Stimulated activated CD4-positive, alpha-beta T cell treated with anti-CD3 and anti-CD28 coated beads, Interleukin-12 subunit alpha, Interleukin-12 subunit beta, amount 100 ng/mL, for 4 hours (primary cell): ENCODE measurements around the gene SORBS1.

Experiments
- DNase-seq: peaks from one replicate; pipeline ENCODE4 v3.0.0-alpha.2; 2020

Gene SORBS1

GRCh38 chr10:95305606-95306317 is 255.4 kb downstream of the SORBS1 start:
- no peak for DNase-seq

DNA sequence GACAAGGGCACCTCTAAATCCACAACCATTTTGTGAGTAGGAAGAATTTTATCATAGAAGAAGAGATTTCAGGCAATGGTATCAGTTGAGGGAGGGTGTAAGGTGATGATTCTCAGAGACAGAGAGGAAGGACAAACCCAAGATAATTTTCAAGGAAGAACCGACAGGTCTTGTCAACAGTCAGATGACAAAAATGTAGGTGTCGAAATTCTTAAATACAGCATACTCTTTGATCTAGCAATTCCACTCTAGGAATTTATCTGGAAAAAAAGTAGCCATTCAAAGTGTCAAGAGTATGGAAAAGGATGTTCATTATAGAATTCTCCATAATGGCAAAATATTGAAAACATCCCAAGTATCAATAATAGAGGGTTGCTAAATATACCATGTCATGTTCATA is 256.2 kb downstream of the SORBS1 start:
- DNase-seq, result no peak

- DNase-seq, result no peak
Observed at GRCh38 chr10:95304463-95304862, 256.7 kb downstream of the SORBS1 start.

DNA sequence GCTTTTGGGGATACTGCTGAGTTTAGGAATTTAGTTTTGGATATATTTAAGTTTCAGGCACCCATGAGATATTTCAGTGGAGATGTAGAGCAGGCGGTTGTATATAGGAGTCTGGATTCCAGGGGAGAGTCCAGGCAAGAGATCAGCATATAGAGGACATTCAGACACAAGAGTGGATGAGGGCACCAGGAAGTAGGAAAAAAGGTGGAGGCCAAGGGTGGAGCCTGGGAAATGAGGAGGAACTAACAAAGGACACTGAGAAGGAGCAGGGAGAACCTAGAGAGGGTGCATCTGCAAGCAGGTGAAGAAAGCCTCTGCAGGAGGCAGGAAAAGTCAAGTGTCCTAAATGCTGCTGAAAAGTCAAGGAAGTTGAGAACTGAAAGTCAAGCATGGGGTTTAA is 257.2 kb downstream of the SORBS1 start:
- no peak for DNase-seq

- DNase-seq, result no peak
Observed at GRCh38 chr10:95303535-95303934, 257.6 kb downstream of the SORBS1 start.

- DNase-seq, result no peak
Observed at GRCh38 chr10:95300022-95300539, 261.1 kb downstream of the SORBS1 start.

GRCh38 chr10:95297402-95297801 is 263.8 kb downstream of the SORBS1 start:
- DNase-seq, result no peak

- DNase-seq, result no peak
Observed at GRCh38 chr10:95296764-95297163, 264.4 kb downstream of the SORBS1 start.

DNA sequence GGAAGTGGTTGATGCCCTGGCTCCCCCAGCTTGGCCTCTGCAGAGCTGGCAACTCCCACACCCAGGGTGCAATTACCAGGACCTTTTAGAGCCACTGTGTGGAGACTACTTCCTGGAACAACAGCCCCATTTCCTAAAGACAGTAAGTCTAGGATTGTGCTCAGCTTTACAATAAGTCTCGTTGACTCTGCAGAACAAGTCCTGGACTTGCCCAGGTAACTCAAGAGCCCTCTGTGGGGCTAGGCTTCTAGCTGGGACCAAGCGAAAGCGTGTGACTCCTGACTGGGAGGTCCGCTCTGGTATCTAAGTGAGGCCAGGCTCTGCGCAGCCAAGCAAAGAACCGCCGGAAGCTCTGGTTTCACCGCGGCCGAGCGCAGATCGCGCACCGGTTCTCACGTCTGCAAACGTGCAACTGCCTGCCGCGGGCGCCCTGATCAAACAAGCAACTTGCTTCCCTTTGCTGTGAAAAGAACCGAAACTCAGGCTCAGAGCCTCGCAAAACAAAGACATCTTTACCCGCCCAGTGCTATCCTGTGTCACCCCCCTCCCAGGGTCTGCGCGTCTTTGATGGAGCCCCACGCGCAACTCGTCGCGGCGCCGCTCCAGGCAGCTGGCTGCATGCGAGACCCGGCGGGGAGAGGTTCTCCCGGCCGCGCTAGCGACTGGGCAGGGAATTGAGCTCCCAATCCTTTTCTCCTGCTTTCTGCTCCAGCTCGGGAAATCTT is 266.0 kb downstream of the SORBS1 start:
- DNase-seq, result peak; percentile 14

DNA sequence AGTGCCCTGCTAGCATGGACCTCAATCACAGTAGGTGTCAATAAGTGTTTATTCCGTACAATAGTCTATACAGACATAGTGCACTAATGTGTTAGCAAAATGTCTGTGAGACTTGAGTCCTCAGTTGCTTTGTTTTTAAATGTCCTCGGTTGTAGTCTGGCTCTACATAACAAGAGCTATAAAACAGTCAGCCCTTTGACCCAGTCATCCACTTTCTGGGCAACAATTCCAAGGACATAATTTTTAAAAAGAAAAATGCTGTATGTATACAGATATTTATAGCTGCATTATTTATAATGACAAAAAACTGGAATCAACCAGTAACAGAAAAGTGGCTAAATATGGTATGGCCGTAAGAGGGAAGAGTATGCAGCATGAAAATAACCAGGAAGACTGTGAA is 267.5 kb downstream of the SORBS1 start:
- no peak for DNase-seq

DNA sequence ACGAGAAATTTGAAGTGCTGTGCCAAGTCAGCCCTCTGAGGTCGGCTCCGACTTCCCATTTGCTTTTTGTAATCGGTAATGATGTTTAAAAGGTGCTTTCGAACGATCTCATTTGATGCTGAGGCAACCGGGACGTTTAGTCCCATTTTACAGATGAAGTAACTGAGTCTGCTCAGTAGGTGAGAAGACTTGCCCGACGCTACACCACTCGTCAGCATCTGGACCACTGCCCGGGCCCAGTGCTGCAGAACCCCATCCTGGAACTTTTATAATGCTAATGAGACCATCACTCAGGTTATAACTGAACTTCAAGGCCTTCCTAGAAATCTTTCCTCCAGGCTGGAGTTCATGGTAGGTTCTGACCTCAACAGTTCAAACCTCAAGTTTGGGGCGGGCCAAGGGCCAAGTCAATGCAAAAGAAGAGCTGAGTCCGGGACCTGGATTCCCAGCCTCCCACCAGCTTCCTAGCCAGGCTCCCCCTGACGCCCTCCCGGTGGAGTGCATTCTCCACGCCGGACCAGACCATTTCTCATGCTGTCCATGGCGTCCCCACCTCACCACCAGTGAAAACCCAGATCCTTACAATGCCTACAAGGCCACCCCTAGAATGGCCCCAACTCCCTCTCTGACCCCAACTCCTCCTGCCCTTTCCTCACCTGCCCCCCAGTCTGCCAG is 269.7 kb downstream of the SORBS1 start:
- DNase-seq, result no peak

GRCh38 chr10:95290461-95291364 is 270.5 kb downstream of the SORBS1 start, which contains the start of gene PDLIM1:
TSS of gene PDLIM1 (minus strand) at chr10:95291003. CDS start at chr10:95290915, 88 bp downstream.
- DNase-seq, result peak; percentile 11

GRCh38 chr10:95289921-95290421 is 271.2 kb downstream of the SORBS1 start:
- no peak for DNase-seq

DNA sequence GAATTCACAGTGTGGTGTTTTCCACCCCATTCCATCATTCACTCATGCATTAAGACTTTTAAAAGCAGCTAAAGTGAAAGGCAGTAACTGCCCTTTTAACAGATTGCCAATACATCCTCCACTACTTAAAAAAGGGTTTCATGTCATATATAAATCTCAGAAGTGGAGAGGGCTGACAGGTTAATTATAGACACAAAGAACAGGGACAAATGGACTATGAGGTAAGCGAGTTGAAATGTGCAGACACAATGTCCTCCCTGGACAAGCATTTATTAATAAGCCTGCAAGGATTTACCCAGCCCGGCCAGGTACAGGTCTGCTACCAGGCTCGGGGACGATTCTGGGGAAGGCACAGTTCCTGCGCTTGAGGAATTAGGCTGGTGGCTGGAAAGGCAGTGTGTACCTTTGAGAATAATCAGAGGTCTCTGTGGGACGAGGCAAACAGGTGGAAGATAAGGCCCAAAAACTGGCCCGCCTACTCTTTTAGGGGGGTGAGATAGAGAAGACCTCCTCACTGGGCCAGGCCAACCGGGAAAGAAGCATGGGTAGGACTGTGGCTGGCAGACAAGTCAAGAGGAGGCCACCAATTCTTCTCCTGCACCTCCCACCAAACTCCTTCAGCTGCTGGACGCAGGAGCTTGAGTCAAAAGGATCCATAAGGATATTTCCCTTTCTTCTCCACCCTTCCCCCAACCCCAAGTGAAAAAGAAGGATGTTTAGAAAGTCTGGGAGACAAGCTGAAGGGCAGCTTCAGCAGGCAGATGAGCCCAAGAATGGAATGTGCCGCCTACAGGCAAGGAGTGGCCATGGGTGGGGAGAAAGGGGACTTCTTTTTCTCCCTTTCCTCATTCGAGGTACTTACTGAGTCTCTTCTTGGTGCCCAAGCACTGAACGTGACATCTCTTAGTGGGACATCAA is 271.9 kb downstream of the SORBS1 start:
- DNase-seq, result no peak

DNA sequence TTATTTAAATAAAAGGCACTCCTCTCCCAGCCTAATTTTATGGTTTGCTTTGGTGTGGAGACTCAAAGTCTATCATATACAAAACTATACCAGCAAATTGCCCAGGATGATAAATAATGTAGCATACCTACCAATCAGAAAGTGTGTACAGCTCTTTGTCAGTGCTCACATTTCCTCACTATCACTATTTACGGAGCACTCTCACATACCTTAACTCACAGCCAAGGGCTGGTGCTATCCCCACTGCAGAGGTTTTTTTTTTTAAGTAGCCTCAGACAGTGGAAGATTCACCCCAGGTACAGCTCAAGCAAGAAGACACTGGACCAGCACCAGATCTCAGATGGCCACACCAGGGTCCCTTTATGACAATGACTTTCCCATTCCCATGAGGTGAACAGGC is 272.9 kb downstream of the SORBS1 start:
- DNase-seq, result no peak

DNA sequence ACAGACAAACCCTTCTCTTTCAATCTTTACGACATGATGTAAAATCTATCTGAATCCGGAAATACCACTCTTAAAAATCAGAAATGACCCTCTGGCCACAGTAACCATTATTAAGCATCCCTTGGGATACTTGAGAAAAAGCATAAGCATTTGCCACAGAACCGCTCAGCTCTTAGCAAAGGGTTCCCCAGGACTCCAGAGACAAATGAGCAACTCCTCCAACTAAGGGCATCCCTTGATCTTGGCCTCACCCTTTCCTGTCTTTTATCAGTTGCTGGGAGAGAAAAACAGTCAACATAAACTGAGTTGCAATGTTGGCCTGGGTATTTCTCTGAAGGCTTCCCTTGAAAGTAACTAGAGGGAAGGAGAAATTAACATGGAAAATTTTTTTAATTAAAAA is 273.9 kb downstream of the SORBS1 start:
- no peak for DNase-seq

DNA sequence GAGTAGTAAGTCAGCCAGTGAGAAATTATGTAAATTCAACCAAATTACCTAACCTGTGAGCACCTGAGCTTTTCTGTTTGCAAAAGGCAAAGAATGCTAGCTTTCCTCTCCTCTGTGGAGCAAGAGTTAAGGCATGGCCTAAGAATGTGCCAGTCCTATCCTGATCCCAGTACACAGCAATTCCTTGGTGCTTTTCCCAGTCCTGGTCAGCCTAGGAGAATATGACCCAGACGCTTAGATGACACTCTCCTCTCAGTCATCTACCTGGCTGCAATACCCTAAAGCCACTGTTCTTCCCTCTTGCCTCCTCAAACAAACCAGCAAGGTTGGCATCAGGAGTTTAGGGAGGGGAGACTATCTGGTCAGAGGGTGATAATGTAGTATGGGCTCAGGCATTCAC is 274.5 kb downstream of the SORBS1 start:
- DNase-seq, result no peak

DNA sequence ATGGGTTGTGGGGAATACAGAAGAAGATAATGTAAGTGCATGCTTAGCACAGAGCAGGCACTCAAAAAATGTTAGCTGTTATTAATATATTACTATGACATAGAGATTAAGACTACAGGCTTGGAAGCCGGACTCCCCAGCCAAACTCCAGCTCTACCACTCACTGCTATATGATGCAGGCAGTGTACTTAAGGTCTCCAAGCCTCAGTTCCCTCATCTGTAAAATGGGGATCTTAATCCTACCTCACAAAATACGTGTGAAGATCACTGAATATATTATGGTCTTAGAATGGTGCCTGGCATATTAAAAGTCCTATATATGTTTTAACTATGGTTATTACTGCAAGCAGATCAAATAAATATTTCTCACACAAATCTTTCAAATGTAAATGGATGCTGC is 275.6 kb downstream of the SORBS1 start:
- no peak for DNase-seq

DNA sequence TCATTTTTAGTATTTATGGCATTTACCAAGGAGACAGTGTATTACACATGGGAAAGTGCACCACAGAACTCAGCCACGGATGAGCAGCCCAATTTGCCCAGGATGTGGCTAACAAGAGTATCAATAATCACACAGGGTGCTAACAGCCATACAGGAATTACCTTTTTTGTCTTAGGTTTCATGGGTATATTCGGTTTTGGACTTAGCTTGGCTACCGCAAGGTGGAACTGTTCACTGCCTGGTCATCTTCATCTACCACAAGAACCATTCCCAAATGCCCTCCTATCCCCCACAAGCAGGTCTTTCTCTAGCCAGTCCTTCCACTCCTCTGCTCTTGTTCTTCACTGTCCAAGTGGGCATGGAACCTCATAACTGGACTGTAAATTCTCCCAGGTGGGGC is 276.4 kb downstream of the SORBS1 start:
- DNase-seq, result no peak

DNA sequence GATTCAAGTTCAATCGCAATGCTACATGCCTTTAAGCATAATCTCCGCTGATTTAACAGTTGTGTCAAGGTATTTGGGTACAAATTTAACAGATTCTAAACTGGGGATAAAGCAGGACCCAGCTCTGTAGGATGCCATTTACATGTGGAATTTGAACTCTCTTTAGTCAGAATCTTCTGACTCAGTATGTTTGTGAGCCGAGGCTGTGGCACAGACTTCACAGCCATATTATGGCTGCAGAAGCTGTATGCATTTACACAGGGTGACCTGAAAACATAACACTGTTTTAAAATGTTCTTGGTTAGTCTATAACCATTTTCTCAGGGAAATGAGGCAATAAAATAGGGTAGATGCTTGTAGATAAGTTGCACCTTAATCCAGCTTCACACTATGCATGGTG is 279.1 kb downstream of the SORBS1 start:
- DNase-seq, result no peak

- no peak for DNase-seq
Observed at GRCh38 chr10:95281206-95281605, 280.0 kb downstream of the SORBS1 start.
